ENCODE results near the gene SATL1.
"Not testable (repeated sequence)": the region's sequence is repeated elsewhere in the genome, so short reads cannot be mapped to it uniquely, and the experiment has no call there.

SATL1 gene

DNA sequence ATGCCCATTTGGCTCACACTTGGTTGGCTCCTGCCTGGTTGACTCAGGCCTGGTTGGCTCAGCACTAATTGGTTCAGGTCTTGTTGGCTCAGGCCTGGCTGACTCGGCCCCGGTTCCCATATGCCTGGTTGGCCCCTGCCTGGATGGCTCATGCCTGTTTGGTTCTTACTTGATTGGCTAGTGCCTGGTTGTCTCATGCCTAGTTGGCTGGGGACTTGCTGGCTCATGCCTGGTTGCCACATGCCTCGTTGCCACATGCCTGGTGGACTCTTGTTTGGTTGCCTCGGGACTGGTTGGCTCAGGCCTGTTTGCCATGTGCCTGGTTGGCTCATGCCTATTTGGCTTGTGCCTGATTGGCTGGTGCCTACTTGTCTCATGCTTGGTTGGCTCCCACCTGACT is 136.2 kb downstream of the SATL1 start:
- no peak for DNase-seq

DNA sequence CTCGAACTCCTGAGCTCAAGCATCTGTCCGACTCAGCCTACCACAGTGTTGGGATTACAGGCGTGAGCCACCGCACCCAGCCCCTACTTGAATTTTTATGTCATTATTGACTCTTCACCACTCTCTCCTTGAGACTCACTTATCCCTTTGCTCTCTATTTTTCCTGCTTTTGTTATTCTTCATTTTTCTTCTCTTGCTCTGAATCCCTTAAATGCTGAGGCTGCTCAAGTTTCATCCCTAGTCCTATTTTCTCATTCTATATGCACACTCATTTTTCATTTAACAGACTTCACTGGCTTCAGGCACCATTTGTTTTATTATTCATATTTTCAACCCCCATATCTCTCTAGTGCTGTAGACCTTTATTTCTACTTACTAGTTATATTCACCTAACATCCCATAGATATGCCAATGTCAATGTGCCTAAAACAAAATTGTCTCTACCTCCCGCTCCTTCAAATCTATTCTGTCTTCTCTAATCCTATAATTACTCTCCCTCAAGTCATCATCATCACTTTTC is 154.2 kb downstream of the SATL1 start:
- DNase-seq: no peak

DNA sequence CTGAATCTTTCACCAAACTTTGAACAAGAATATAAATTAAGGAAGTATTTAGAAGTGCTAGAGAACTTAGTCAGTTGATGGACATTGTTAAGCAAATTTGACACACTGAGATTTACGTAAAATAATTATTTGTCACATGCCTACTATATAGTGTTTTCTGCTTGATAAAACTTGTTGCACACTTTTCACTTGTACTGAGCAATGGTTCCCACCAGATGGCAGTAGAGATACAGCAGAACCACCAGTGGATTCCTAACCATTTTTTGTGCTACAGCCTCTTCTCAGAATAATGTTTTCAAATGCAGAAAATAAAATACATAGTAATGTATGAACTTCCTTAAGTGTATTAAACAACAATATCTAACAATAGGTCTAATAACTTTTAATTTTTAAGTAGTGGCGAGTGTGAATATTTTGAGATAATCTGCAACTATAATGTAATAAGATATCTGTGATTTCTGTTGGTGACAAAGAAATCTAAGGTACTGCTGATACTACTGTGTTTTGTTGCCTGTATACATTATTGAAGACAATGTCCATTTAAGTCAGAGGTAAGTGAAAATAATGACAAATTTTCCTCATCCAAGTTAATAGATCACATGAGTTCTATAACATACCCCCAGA is 158.7 kb downstream of the SATL1 start:
- no peak for DNase-seq

DNA sequence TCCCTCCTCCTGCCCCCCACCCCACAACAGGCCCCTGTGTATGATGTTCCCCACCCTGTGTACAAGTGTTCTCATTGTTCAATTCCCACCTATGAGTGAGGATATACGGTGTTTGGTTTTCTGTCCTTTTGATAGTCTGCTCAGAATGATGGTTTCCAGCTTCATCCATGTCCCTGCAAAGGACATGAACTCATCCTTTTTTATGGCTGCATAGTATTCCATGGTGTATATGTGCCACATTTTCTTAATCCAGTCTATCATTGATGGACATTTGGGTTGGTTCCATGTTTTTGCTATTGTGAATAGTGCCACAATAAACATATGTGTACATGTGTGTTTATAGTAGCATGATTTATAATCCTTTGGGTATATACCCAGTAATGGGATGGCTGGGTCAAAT is 166.3 kb downstream of the SATL1 start:
- DNase-seq: not testable (repeated sequence)

DNA sequence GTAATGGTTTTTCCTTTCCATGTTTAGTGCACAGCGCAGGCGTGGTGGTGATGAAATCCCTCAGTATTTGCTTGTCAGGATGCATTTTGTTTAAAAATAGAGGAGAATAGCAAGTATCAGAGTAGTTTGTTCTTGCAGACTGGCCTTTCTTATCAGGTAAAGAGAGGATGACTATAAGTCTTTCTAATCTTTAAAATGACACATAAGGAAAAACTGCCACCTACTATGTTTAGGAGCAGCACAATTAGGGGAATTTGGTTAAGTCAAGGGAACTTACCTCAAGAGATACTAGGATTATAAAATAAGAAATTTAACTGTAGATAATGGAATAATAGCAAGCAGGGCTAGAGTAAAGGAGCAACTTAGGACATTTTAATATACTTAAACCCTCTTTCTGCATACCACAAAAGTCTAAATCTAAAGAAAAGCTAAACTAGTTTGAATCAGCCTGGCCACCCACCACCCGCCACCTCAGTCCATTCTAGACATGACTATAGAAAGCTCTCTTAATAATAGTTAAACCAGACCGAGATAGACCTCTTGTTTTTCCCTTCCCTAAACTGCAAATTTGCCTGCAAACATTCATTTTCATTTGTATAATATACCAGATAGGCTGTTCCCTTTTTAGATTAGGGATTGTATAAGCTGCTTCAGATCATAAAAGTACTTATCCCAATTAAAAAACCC is 177.9 kb downstream of the SATL1 start:
- no peak for DNase-seq

DNA sequence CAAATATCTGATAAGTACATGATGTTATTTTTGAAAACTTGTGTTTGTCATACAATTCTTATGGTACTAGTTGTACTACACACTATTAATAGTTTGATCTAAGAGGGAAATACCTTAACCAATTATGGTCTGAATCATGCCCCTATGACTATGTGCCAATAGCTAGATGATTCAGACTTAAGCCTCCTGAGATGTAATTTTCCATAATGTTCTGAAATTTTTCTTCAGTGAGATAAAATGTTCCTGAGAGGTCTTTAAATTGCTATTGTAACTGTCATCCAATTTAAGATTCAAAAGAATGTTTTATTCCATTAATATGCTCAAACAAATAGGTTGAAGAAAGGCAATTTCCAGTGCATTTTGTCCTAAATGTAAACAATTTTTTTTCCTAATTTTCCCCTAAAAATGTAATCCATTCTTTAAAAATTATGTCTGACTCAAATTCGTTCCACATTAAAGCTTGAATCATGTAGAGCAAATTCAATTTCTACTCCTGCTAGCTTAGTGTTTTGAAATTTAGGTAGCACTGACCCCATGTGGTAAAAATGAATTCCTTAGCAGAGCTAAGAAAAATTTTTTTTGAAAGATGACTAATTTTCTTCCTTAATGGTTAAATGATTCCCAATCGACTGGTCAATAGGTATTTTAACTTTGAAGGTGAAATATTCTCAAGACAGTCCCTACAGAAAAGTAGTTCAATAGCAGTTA is 190.8 kb downstream of the SATL1 start:
- no peak for DNase-seq

DNA sequence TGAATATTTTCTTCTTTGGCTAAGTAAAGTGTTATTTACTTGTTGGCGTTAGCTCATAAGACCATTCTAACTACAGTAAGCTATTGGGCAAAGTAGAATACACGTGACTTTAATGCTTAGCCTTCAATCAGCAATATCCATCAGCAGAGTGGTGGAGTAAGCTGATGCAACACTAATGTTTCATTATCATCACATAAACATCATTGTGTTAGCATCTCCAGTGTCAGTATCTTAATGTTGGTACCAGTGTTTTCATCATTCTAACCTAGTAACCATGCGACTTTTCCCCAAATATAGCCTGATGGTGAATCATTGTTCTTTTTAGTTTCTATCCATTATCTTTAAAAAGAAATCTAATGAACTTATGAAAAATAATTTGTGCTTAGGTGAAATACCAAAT is 191.4 kb downstream of the SATL1 start:
- no peak for DNase-seq

DNA sequence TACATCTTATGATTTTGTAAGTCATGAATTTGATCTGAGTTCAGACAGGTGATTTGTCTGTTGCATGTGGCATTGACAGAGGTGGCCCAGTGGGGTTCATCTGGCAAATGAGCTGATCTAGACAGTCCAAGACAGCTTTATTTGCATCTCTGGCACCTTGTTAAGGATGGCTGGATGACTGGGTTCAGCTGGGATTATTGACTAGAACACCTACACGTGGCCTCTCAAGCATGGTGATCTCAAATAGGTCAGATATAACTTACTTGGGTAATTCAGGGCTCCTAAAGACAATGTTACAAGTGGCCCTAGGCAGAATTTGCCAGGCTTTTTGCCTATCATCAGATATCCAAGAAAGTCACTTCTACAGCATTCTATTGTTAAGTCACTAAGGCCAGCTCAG is 192.0 kb downstream of the SATL1 start:
- no peak for DNase-seq

Data from stimulated activated CD4-positive, alpha-beta T cell treated with anti-CD3 and anti-CD28 coated beads, Interleukin-12 subunit alpha, Interleukin-12 subunit beta, amount 100 ng/mL, for 4 hours (primary cell).